ENCODE measurements around the gene BTBD17. TPM values are rescaled to one million over a fixed set of nuclear protein-coding genes. Genes with fewer than 3 reads are reported as not detected.

The BTBD17 gene
- total RNA-seq, 1 experiment from 2014 or later, result 3.4 TPM

GRCh38 chr17:74350486-74350885 is 11.2 kb downstream of the BTBD17 start:
- Histone ChIP-seq H3K9me3 (ENCODE audit: low read depth, low read length, poor library complexity, severe bottlenecking) (no peaks in the 10 kb centered on the region), H3K36me3 (ENCODE audit: insufficient read depth, low read length, poor library complexity, severe bottlenecking) (no peaks in the 10 kb centered on the region), H3K27me3 (replicated peaks; ENCODE audit: insufficient read depth, low read depth, low read length, poor library complexity) (peaks cover 62% of the 10 kb centered on the region), H3K4me1 (ENCODE audit: insufficient read depth, low read length, poor library complexity, severe bottlenecking) (no peaks in the 10 kb centered on the region), H3K27ac (ENCODE audit: low read depth, low read length, poor library complexity, severe bottlenecking) (no peak overlapping the region), H3K4me3 (ENCODE audit: low read depth, low read length, poor library complexity, severe bottlenecking) (no peak overlapping the region)
- DNase-seq (ENCODE audit: low spot score), result no peak
- POLR2A ChIA-PET (ENCODE audit: low non-redundant PET), result no interaction called here
- CTCF ChIA-PET, result no interaction called here
- TF ChIP-seq CTCF (conservative IDR thresholded peaks at IDR 0.05; ENCODE audit: low read depth, low read length) (no peak), EZH2 (IDR thresholded peaks at IDR 0.05; ENCODE audit: borderline replicate concordance, low read depth, low read length, poor library complexity, severe bottlenecking) (no peak)
- no TSS peak for BruUV-seq (replicated peaks)
- intact Hi-C loops (cut with micrococcal nuclease; ENCODE audit: unreplicated experiment), result loop anchor here (5.0 to 10.0 kb wide), 2 partner anchors 46 to 138 kb away; partner anchors contain the start of gene TTYH2

GRCh38 chr17:74349120-74349519 is 12.5 kb downstream of the BTBD17 start:
- H3K36me3 ChIP-seq (ENCODE audit: insufficient read depth, low read length, poor library complexity, severe bottlenecking), result no peaks in the 10 kb centered on the region
- POLR2A ChIA-PET (ENCODE audit: low non-redundant PET), result no interaction called here
- no peak overlapping the region for H3K27ac ChIP-seq (ENCODE audit: low read depth, low read length, poor library complexity, severe bottlenecking)
- no peak overlapping the region for H3K4me3 ChIP-seq (ENCODE audit: low read depth, low read length, poor library complexity, severe bottlenecking)
- no peak for DNase-seq (ENCODE audit: low spot score)
- no TSS peak for BruUV-seq (replicated peaks)
- no peaks in the 10 kb centered on the region for H3K4me1 ChIP-seq (ENCODE audit: insufficient read depth, low read length, poor library complexity, severe bottlenecking)
- peaks cover 59% of the 10 kb centered on the region for H3K27me3 ChIP-seq (replicated peaks; ENCODE audit: insufficient read depth, low read depth, low read length, poor library complexity)
- intact Hi-C loops (cut with micrococcal nuclease; ENCODE audit: unreplicated experiment), result no loop called here
- TF ChIP-seq CTCF (conservative IDR thresholded peaks at IDR 0.05; ENCODE audit: low read depth, low read length), result no peak
- no peak for TF ChIP-seq EZH2 (IDR thresholded peaks at IDR 0.05; ENCODE audit: borderline replicate concordance, low read depth, low read length, poor library complexity, severe bottlenecking)
- CTCF ChIA-PET, result no interaction called here
- no peaks in the 10 kb centered on the region for H3K9me3 ChIP-seq (ENCODE audit: low read depth, low read length, poor library complexity, severe bottlenecking)

- DNase-seq (ENCODE audit: low spot score), result no peak
- H3K4me1 ChIP-seq (ENCODE audit: insufficient read depth, low read length, poor library complexity, severe bottlenecking), result no peaks in the 10 kb centered on the region
- H3K27me3 ChIP-seq (replicated peaks; ENCODE audit: insufficient read depth, low read depth, low read length, poor library complexity), result peaks cover 46% of the 10 kb centered on the region
- H3K9me3 ChIP-seq (ENCODE audit: low read depth, low read length, poor library complexity, severe bottlenecking), result no peaks in the 10 kb centered on the region
- no peak for TF ChIP-seq EZH2 (IDR thresholded peaks at IDR 0.05; ENCODE audit: borderline replicate concordance, low read depth, low read length, poor library complexity, severe bottlenecking)
- H3K36me3 ChIP-seq (ENCODE audit: insufficient read depth, low read length, poor library complexity, severe bottlenecking), result no peaks in the 10 kb centered on the region
- BruUV-seq (replicated peaks), result no TSS peak
- intact Hi-C loops (cut with micrococcal nuclease; ENCODE audit: unreplicated experiment), result no loop called here
- H3K27ac ChIP-seq (ENCODE audit: low read depth, low read length, poor library complexity, severe bottlenecking), result no peak overlapping the region
- H3K4me3 ChIP-seq (ENCODE audit: low read depth, low read length, poor library complexity, severe bottlenecking), result no peak overlapping the region
- ChIA-PET CTCF (no interaction called here), POLR2A (ENCODE audit: low non-redundant PET) (no interaction called here)
These were observed 14.0 kb downstream of the BTBD17 start for GRCh38 chr17:74347646-74348045.
